ENCODE data around the gene LHX3. TPM values are rescaled to one million over a fixed set of nuclear protein-coding genes. Genes with fewer than 3 reads are reported as not detected.

The LHX3 gene
- total RNA-seq, 2 experiments from 2014 or later: 0.08 TPM; not detected in 1

GRCh38 chr9:136245219-136246150 is 40.6 kb upstream of the LHX3 start, which contains the start of gene QSOX2:
Gene QSOX2, minus strand, starts transcription at chr9:136245812. Its CDS starts 9 bp downstream, at chr9:136245803.
- no peaks in the 10 kb centered on the region for H3K36me3 Mint-ChIP-seq (ENCODE audit: low read depth)
- H3K9me3 Mint-ChIP-seq: no peaks in the 10 kb centered on the region
- DNase-seq: peak; percentile 87
- H3K4me1 Mint-ChIP-seq: peaks cover 31% of the 10 kb centered on the region
- peak within 1 kb of the TSS; percentile 91 for H3K4me3 Mint-ChIP-seq
- H3K27me3 Mint-ChIP-seq: peaks cover 4% of the 10 kb centered on the region
- ChIA-PET POLR2A (interaction anchor here (1.3 to 2.9 kb wide), 2 partner anchors 9 to 22 kb away, joined by 5 to 11 read pairs; no protein-coding TSS in a partner anchor), CTCF (no interaction called here)
- H3K27ac Mint-ChIP-seq: peak within 1 kb of the TSS; percentile 84

DNA sequence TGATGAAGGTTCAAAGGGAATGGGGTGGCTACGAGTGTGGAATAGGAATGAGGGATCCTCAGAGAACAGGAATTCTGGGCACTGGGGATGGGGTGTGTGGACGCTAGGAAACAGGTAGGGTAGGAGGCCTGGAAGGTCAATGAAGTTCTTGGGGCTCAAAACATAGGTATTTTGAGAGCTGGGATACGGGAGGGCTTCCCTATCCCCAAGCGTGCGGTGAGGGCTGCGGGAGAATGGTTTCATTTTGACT is 40.0 kb upstream of the LHX3 start:
- Mint-ChIP-seq H3K4me1 (peaks cover 31% of the 10 kb centered on the region), H3K4me3 (peak overlapping the region; percentile 91), H3K9me3 (no peaks in the 10 kb centered on the region), H3K27ac (peak overlapping the region; percentile 84), H3K36me3 (ENCODE audit: low read depth) (no peaks in the 10 kb centered on the region), H3K27me3 (peaks cover 4% of the 10 kb centered on the region)
- ChIA-PET CTCF (no interaction called here), POLR2A (interaction anchor here (1.3 to 2.9 kb wide), 2 partner anchors 9 to 22 kb away, joined by 5 to 11 read pairs; no protein-coding TSS in a partner anchor)
- no peak for DNase-seq

DNA sequence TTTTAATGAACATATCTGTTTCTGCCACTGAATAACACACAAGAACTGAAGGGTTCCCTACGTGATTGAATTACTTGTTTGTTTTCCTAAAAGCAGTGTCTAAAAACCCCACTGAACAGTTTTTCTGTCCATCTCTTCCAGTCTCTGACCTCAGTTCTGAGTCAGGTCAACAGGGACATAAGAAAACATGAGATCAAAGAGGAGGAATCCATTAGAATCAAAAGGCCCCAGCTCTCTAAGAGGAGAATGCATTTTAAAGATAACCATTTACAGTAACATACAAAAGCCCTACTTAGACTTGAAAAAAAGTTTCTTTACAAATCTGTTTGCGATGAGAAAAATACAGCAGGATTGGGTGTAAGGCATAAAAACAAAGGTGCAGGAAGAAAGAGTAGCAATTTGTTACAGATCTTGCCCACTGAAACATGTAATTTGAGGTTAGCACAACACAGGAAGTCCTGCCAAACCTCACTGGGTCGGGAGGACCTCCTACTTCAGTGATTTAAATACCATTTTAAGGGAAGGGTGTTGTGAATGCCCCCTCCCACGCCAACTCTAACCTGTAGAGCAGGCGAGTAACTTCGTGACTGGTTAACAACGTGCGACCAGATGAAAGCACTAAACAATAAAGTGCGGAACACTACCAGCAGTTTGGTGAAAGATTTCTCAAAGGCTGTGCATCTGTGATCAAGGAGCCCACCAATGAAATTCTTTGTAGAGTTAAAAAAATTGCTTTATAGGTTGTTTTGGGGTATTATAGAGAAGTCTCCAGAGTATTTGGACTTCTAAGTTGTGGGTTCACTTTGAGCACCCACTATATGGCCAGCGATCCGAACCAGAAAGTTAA is 39.4 kb upstream of the LHX3 start:
- POLR2A ChIA-PET: interaction anchor here (1.3 to 2.9 kb wide), 3 partner anchors 10 to 127 kb away, joined by 3 to 11 read pairs (median 5); no protein-coding TSS in a partner anchor

GRCh38 chr9:136243631-136244030 is 38.7 kb upstream of the LHX3 start:
- H3K27ac Mint-ChIP-seq: peak overlapping the region; percentile 84
- no peaks in the 10 kb centered on the region for H3K36me3 Mint-ChIP-seq (ENCODE audit: low read depth)
- H3K4me3 Mint-ChIP-seq: peak overlapping the region; percentile 91
- no peak for DNase-seq
- CTCF ChIA-PET: interaction anchor here (0.7 to 1.6 kb wide), 2 partner anchors 78 to 843 kb away, joined by 3 read pairs; partner anchors contain the start of gene MAN1B1
- no peaks in the 10 kb centered on the region for H3K9me3 Mint-ChIP-seq
- H3K27me3 Mint-ChIP-seq: peaks cover 4% of the 10 kb centered on the region
- POLR2A ChIA-PET: interaction anchor here (1.5 to 2.9 kb wide), 2 partner anchors 24 to 126 kb away, joined by 3 to 11 read pairs; no protein-coding TSS in a partner anchor
- H3K4me1 Mint-ChIP-seq: peaks cover 31% of the 10 kb centered on the region

More for the DNA sequence above, 39.4 kb upstream of the LHX3 start:
- Mint-ChIP-seq H3K9me3 (no peaks in the 10 kb centered on the region), H3K27ac (peak overlapping the region; percentile 84), H3K4me3 (peak overlapping the region; percentile 91), H3K27me3 (peaks cover 4% of the 10 kb centered on the region), H3K36me3 (ENCODE audit: low read depth) (no peaks in the 10 kb centered on the region), H3K4me1 (peaks cover 31% of the 10 kb centered on the region)
- CTCF ChIA-PET: interaction anchor here (0.7 kb wide), 1 partner anchor 842 kb away, joined by 3 read pairs; the partner anchor contains the start of gene MAN1B1
- peak; percentile 57 for DNase-seq

- H3K4me1 Mint-ChIP-seq: peaks cover 32% of the 10 kb centered on the region
- ChIA-PET CTCF (interaction anchor here (0.8 to 1.6 kb wide), 4 partner anchors 9 to 77 kb away, joined by 3 to 5 read pairs (median 4); no protein-coding TSS in a partner anchor), POLR2A (interaction anchor here (1.5 to 2.9 kb wide), 2 partner anchors 24 to 125 kb away, joined by 3 to 11 read pairs; no protein-coding TSS in a partner anchor)
Measured at GRCh38 chr9:136242918-136243525, 38.1 kb upstream of the LHX3 start.

DNA sequence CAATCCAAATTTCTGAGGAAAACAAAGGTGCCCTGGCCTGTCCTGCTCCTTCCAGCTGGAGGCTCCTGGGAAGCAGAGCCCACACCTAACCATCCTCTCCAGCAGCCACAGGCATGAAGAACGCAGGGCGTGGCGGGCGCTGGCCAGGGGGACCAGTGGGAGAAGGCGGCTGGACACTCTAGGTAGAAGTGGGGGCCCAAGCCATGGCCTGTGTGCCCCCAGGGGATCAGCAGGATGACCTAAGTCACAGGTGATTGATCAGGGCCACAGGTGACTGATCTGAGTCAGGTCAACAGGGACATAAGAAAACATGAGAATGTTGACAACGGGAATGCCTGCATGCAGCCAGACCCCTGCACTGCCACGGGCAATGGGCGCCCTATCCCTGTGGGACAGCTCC is 37.3 kb upstream of the LHX3 start:
- DNase-seq: no peak
- H3K27ac Mint-ChIP-seq: no peak overlapping the region
- peaks cover 4% of the 10 kb centered on the region for H3K27me3 Mint-ChIP-seq
- no peaks in the 10 kb centered on the region for H3K9me3 Mint-ChIP-seq
- ChIA-PET POLR2A (no interaction called here), CTCF (interaction anchor here (1.2 to 1.6 kb wide), 3 partner anchors 8 to 76 kb away, joined by 3 to 4 read pairs (median 3); no protein-coding TSS in a partner anchor)
- H3K4me3 Mint-ChIP-seq: no peak overlapping the region
- H3K36me3 Mint-ChIP-seq (ENCODE audit: low read depth): no peaks in the 10 kb centered on the region
- H3K4me1 Mint-ChIP-seq: peaks cover 32% of the 10 kb centered on the region

More at GRCh38 chr9:136242918-136243525, 38.1 kb upstream of the LHX3 start:
- H3K4me3 Mint-ChIP-seq: no peak overlapping the region
- H3K27ac Mint-ChIP-seq: peak overlapping the region; percentile 84
- DNase-seq: no peak
- H3K36me3 Mint-ChIP-seq (ENCODE audit: low read depth): no peaks in the 10 kb centered on the region
- peaks cover 4% of the 10 kb centered on the region for H3K27me3 Mint-ChIP-seq
- H3K9me3 Mint-ChIP-seq: no peaks in the 10 kb centered on the region

DNA sequence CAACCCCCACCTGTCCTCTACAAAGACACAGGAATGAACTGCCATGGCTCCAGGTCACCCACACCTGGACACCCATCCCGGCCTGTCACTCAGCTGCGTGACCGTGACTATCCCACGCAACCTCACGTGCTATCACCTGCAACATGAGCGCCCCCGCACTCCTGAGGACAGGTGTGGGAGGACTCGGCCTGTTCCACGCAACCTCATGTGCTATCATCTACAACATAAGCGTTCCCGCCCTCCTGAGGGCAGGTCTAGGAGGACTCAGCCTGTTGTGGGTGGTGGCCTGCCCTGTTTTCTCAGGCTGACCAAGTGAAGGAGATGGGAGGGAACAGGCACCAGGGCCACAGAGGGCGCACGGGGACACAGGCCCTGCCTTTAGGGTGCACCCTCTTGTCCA is 36.6 kb upstream of the LHX3 start:
- Mint-ChIP-seq H3K36me3 (ENCODE audit: low read depth) (no peaks in the 10 kb centered on the region), H3K9me3 (no peaks in the 10 kb centered on the region), H3K27ac (no peak overlapping the region), H3K4me1 (peaks cover 32% of the 10 kb centered on the region), H3K27me3 (no peaks in the 10 kb centered on the region), H3K4me3 (no peak overlapping the region)
- POLR2A ChIA-PET: no interaction called here
- CTCF ChIA-PET: interaction anchor here (1.2 to 1.3 kb wide), 2 partner anchors 8 to 17 kb away, joined by 3 to 4 read pairs; no protein-coding TSS in a partner anchor
- no peak for DNase-seq

GRCh38 chr9:136240941-136241340 is 36.0 kb upstream of the LHX3 start:
- H3K4me3 Mint-ChIP-seq: no peak overlapping the region
- H3K36me3 Mint-ChIP-seq (ENCODE audit: low read depth): no peaks in the 10 kb centered on the region
- POLR2A ChIA-PET: no interaction called here
- no peak overlapping the region for H3K27ac Mint-ChIP-seq
- no peaks in the 10 kb centered on the region for H3K9me3 Mint-ChIP-seq
- no peak for DNase-seq
- CTCF ChIA-PET: no interaction called here
- H3K27me3 Mint-ChIP-seq: no peaks in the 10 kb centered on the region
- peaks cover 30% of the 10 kb centered on the region for H3K4me1 Mint-ChIP-seq

GRCh38 chr9:136239983-136240330 is 35.0 kb upstream of the LHX3 start:
- POLR2A ChIA-PET: interaction anchor here (1.2 kb wide), 1 partner anchor 27 kb away, joined by 4 read pairs; no protein-coding TSS in a partner anchor
- no peaks in the 10 kb centered on the region for H3K27me3 Mint-ChIP-seq
- H3K4me3 Mint-ChIP-seq: no peak overlapping the region

GRCh38 chr9:136239135-136239982 is 34.4 kb upstream of the LHX3 start:
- H3K27me3 Mint-ChIP-seq: no peaks in the 10 kb centered on the region
- no peak for DNase-seq
- ChIA-PET POLR2A (interaction anchor here (1.2 kb wide), 1 partner anchor 28 kb away, joined by 4 read pairs; no protein-coding TSS in a partner anchor), CTCF (interaction anchor here (1.2 kb wide), 1 partner anchor 28 kb away, joined by 3 read pairs; no protein-coding TSS in a partner anchor)
- H3K9me3 Mint-ChIP-seq: no peaks in the 10 kb centered on the region
- no peak overlapping the region for H3K4me3 Mint-ChIP-seq
- H3K4me1 Mint-ChIP-seq: peaks cover 24% of the 10 kb centered on the region
- no peak overlapping the region for H3K27ac Mint-ChIP-seq
- peaks cover 7% of the 10 kb centered on the region for H3K36me3 Mint-ChIP-seq (ENCODE audit: low read depth)

More at GRCh38 chr9:136239983-136240330, 35.0 kb upstream of the LHX3 start:
- CTCF ChIA-PET: interaction anchor here (1.2 kb wide), 1 partner anchor 27 kb away, joined by 3 read pairs; no protein-coding TSS in a partner anchor
- H3K9me3 Mint-ChIP-seq: no peaks in the 10 kb centered on the region
- H3K36me3 Mint-ChIP-seq (ENCODE audit: low read depth): peaks cover 4% of the 10 kb centered on the region
- no peak for DNase-seq
- H3K4me1 Mint-ChIP-seq: peaks cover 27% of the 10 kb centered on the region
- no peak overlapping the region for H3K27ac Mint-ChIP-seq

GRCh38 chr9:136238342-136238732 is 33.4 kb upstream of the LHX3 start:
- POLR2A ChIA-PET: no interaction called here
- DNase-seq: no peak
- H3K27ac Mint-ChIP-seq: no peak overlapping the region

More at GRCh38 chr9:136238342-136238732, 33.4 kb upstream of the LHX3 start:
- no peak overlapping the region for H3K4me3 Mint-ChIP-seq
- H3K9me3 Mint-ChIP-seq: no peaks in the 10 kb centered on the region
- H3K4me1 Mint-ChIP-seq: peaks cover 21% of the 10 kb centered on the region
- CTCF ChIA-PET: no interaction called here
- no peaks in the 10 kb centered on the region for H3K27me3 Mint-ChIP-seq
- peaks cover 7% of the 10 kb centered on the region for H3K36me3 Mint-ChIP-seq (ENCODE audit: low read depth)
